ENCODE results near the gene AHI1.

The AHI1 gene

DNA sequence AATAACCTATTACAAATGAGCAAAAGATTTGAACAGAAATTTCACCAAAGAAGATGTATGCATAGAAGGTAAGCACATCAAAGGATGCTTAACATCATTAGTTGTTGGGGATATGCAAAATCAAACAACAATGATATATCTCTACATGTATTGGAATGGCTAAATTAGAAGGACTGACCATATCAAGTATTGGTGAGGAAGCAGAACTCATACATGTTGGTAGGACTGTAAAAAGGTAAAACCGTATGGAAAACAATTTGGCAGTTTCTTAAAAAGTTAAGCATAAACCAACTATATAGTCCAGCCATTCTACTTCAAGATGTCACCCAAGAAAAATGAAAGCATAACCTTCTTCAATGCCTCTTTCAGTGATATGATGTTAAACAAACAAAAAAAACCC, 202.5 kb downstream of the AHI1 start:
- no peak for DNase-seq (ENCODE audit: low read depth)

- DNase-seq (ENCODE audit: low read depth): no peak
Measured at GRCh38 chr6:135291288-135292076, 206.1 kb downstream of the AHI1 start.

DNA sequence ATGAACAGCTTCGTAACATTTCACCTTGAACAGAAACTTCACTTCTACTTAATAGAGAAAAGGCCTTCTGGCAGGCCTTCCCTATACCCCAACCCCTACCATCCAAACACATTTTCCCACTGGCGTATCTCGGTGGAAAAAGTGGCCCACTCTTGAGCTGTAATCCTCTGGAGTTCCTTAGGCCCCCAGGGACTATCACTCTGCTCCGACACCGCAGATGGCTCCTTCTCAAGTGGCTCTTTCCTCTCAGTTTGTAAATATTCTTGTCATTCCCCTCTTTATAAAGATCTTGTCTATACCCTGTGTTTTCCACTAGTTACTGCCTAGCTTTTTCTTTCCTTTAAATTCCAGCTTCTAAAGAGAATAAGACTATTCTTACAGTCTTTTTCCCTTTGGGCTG, 207.7 kb downstream of the AHI1 start:
- no peak for DNase-seq (ENCODE audit: low read depth)

GRCh38 chr6:135286962-135287538, 210.5 kb downstream of the AHI1 start:
- DNase-seq (ENCODE audit: low read depth): no peak

DNA sequence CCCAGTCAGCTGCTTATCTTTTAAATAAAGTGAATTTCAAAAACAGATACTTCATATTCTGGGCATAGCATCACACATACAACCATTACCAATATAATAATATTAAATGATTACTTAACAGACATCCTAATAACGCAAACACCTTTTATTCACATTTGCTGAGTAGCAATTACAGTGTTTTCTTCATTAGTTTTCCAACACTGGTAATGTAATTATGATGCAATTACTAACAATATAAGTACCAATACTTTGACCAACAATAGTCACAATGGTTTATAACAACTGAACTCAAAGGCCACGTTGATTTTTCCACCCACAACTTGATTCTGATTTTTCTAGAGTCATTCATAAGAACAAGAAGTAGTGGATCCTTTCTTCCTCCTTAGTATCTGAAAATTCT, 212.4 kb downstream of the AHI1 start:
- no peak for DNase-seq (ENCODE audit: low read depth)

DNA sequence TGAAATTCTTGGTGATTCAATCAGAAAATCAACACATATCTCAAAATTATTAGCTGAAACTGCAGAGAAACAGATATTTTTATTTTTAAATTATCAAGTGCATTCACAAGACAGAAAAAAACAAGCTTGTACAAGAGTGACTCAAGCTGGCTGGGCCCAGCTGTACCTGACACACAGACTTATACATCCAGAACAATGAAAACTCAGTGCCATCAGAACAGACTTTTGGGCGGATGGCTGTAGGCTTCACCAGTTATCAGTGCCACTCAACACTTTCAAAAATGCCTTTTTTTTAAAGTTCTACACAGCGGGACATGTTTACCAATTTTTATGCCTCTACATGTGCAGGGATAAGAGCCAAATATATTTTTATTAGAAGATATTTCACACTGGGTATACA, 213.6 kb downstream of the AHI1 start:
- no peak for DNase-seq (ENCODE audit: low read depth)

DNA sequence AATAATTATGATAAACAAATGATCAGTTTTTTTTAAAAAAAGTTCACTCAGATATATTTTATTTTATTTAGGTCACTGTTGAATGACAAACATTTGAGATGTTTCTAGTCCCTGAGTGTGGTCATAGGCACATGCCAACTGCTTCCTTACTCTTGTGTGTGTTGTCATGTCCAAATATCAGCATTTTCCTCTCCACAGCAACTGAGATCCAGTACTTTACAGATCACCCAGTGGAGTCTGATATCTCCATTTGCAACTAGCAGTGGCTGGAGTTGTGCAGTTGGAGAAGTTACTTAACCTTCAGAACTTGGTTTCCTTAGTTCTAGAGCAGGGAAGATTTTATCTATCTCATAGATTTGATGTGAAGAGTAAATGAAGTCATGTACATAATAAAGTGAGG, 215.1 kb downstream of the AHI1 start:
- DNase-seq (ENCODE audit: low read depth): no peak

GRCh38 chr6:135281964-135282363, 215.6 kb downstream of the AHI1 start:
- DNase-seq (ENCODE audit: low read depth): no peak

- DNase-seq (ENCODE audit: low read depth): no peak
Measured at GRCh38 chr6:135281227-135281626, 216.3 kb downstream of the AHI1 start.

DNA sequence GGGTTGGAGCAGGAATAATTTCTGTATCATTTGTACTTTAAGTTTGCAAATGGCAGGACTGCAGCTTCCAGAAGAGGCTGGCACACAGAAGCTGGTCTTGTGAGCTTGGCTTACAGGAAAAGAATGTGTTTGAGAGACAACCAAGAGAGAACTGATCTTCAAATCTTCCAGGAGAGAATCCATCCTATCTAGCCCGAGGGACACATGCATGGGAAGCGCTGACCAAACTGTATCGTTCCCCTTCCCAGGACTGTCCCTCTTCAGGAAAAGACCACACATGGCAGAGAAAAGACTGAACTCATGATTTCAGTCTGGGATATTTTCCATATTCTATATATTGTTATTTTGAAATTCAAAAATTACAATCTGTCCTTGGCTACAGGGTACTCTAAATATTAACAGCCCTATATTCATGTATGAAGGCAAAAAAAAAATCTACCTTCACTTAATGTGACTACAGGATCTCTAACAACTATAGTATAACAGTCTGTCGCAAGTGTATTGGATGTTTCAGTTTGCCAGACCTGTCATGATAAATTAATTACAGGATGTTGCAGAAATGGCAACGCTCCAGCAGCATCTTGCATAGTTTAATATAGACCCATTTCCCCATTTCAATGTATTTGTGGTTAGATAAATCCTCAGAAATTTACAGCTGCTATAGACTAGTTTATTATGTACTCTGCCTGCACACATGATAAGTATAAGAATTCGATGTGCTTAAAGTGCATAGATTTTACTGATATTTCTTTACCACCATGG, 217.0 kb downstream of the AHI1 start:
- DNase-seq (ENCODE audit: low read depth): no peak

DNA sequence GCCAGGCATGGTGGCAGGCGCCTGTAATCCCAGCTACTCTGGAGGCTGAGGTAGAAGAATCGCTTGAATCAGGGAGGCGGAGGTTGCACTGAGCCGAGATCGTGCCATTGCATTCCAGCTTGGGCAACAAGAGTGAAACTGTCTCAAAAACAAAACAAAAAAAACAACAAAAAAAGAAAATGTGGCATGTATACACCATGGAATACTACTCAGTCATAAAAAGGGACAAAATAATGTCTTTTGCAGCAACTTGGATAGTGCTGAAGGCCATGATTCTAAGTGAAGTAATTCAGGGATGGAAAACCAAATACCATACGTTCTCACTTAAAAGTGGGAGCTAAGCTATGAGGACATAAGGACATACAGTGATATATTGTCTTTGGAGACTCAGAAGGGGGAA, 220.1 kb downstream of the AHI1 start:
- no peak for DNase-seq (ENCODE audit: low read depth)

DNA sequence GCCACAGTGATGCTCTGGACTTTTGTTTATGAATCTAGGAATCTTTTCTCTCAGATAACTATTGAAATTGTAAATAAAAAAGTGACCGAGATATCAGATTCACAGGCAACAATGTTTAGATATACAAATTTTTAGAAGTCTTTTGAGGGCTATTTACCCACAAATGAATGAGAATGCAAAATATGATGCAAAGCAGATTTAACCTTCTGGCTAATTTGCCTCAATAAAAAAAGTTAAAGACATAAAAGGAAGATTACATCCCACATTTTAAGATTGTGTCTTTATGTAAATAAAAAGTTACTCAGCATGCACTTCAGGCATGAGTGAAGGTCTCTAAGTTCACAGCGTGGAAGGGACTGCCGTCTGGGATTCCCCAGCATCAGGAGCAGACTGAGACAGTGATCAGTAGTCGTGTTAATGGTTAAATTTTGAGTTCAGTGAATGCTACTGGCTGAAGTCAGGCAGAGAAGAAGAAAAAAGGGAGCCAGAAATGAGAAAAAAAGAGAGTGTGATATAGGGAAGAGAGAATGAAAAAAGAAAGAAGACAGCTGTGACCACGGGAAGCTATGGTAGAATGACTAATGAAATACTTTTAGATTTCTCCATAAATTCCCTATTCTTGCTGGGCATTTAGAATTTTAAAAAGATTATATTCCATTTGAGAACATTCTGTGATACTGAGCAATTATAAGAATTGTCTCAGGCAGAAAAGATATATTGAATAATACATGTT, 222.8 kb downstream of the AHI1 start:
- no peak for DNase-seq (ENCODE audit: low read depth)

- no peak for DNase-seq (ENCODE audit: low read depth)
Measured at GRCh38 chr6:135271626-135272025, 225.9 kb downstream of the AHI1 start.

DNA sequence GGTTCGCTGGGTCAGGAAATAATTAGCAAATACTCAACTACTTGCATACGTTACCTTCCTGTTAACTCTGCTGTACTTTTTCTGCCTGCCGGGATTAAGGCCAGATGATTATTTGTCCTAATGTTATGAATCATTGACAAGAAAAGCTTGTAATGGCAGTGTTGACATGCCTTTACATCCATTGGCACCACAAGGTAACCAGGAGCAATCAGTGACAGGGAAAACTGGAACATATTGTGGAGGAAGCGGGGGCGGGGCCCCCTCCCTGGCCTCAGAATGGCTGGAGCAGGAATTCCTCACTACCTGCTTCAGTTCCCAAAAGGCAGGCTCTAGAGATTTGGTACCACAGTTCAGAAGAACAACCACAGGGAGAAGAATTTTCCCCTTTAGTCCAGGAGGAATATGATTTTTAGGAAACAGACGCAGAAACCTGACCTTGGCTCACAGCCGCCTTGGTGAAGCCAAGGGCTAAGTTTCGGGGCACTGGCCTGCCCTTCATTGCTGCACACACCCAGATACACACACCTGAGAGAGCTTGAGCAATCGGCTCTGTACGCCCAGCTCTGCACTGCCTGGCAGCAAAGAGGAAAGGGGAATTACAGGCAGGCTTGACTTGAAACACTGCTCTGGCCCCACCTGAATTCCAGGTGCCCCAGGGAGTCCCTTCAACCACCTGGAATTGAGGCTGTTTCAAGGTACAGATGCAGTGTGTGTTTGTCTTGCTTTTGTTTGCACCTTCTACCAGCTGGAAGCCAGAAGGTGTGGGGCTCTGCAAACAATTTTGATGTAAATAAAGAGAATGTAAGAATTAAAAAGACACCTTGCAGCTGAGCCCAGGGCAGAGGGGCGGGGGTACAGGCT, 226.6 kb downstream of the AHI1 start:
- DNase-seq (ENCODE audit: low read depth): no peak

DNA sequence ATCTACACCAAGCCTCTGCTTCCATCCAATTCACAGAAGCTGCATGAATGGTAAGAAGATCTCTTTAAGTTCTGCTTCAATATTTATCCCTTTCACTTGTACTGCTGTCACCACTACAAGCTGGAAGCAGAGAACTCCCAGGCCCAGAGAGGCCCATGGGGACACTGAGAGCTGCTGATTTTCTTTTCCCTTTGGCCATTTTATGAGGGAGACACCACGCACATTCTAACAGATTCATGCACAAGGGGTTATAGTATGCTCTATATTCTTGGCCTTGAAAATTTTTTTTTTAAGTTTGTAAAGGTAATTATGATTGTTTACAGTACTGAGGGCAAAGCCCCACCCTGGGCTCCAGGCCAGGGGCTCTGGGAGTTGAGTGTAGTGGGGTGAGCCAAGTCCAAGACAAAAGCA, 228.1 kb downstream of the AHI1 start:
- no peak for DNase-seq (ENCODE audit: low read depth)

DNA sequence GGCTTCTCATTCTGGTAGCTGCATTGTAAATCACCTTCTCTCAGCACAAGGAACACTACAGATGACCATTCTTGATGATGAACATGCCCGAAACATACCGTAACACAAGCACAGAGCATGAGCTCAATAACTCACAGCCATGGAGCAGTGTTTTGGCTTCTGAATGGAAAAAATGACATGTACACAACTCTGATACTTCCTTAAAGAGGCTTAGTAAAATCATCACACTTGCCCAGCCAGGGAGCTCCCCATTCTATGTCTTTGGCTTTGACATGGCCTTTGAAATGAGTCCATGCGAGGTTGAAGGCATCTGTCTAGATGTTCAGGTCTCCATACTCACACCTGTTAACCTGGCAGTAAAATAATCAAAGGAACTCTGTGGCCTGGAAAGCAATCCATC, 228.8 kb downstream of the AHI1 start:
- DNase-seq (ENCODE audit: low read depth): no peak

- no peak for DNase-seq (ENCODE audit: low read depth)
Measured at GRCh38 chr6:135268263-135268662, 229.3 kb downstream of the AHI1 start.

- no peak for DNase-seq (ENCODE audit: low read depth)
Measured at GRCh38 chr6:135267085-135267484, 230.5 kb downstream of the AHI1 start.

DNA sequence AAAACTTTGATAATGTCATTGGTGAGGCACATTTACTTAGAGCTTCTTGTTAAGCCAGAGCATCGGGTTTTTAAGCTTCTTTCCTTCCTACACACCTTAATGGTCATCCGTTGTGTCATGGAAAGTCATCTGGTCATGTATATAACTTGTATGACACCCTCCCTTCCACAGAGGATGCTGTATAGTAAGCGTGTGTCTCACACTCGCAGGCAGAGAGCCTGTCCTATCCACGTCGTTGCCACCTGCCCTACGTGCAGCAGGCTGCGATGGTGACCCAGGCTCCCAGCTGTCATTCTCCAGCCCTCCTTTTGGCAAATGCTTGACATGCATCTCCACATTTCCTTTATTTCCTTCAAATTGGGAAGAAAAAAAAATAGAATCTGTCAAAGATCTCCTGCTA, 230.9 kb downstream of the AHI1 start:
- DNase-seq (ENCODE audit: low read depth): no peak

DNA sequence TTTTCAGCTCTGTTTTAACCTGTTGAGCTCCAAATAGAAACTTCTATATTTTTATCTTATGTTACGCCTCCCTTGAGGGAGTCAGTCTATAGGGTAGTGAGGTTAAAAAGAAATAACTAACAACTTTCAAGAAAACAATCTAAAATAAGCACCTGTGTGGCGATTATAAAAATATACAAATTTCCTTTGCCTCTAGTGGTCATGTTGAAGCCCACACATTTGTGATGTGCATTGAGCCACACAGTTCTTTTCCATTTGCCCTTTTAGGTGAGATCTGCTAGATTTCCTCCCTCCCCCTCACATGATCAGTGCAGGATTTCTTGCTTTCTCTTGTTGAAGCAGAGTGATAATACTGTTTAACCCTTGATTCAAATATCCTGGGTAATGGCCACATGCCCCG, 232.3 kb downstream of the AHI1 start:
- DNase-seq (ENCODE audit: low read depth): no peak

DNA sequence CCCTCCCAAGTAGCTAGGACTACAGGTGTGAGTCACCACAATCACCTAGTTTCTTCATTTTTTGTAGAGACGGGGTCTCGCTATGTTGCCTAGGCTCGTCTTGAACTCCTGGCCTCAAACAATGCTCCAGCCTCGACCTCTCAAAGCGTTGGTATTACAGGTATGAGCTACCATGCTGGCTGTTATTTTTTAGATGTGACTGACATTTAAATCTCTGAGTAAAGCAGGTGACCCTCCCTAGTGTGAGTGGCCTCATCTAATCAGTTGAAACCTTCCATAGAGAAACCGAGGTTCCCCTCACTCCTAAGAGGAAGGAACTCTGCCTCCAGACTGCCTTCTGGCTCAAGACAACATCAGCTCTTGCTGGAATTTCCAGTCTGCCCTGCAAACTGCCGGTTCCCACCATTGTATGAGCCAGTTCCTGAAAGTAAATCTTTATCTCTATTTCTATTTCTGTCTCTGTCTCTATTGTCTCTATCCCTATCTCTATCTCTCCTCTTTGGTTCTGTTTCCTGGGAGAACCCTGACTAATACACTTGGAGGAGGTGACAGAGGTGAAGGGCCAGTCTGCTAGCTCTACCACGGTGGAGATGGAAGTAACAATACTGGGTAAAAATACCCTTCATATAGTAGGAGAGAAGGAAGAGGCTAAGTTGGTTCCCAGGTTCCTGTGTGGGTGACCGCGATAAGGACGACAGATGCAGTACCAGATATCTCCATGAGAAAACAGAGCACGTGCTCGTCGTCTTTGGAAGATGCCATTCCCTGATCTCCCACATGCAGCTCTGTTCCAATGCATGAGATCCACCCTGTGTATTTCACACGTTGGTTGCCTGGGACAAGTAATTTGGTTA, 235.4 kb downstream of the AHI1 start:
- DNase-seq (ENCODE audit: low read depth): no peak

All from stimulated activated CD8-positive, alpha-beta memory T cell treated with anti-CD3 and anti-CD28 coated beads, Interleukin-12 subunit alpha, Interleukin-12 subunit beta, amount 100 ng/mL, for 4 hours (primary cell).